H1 (cell line): ENCODE results near the gene F5.

Experiments used
- BACH1 ChIP-seq: IDR thresholded peaks from 2 replicates; pipeline ENCODE4 v1.6.1; 2012; ENCODE audit warnings: low read length, improper control_type of control experiment
- CHD1 ChIP-seq: IDR thresholded peaks from 2 replicates; pipeline ENCODE4 v1.6.1; 2012; ENCODE audit warnings: low read depth, low read length, improper control_type of control experiment
- EP300 ChIP-seq, 2 experiments: IDR thresholded peaks; 1 replicate in 1 of 2; 2 replicates in 1 of 2; pipeline ENCODE4 v1.6.1; 2011 to 2012; ENCODE audit warnings: low read depth in 2 of 2, low read length in 2 of 2, mild to moderate bottlenecking in 2 of 2, borderline replicate concordance in 1 of 2, inconsistent platforms in 1 of 2, moderate library complexity in 1 of 2
- EZH2 ChIP-seq: fragments of 200-600 bp; sonication (generic); IDR thresholded peaks from 2 replicates; pipeline ENCODE4 v1.7.1; 2012; ENCODE audit warnings: low read depth, mild to moderate bottlenecking, moderate library complexity, low read length, inconsistent platforms; ENCODE audit not compliant: severe bottlenecking
- JUND ChIP-seq: IDR thresholded peaks from 2 replicates; pipeline ENCODE4 v1.6.1; 2011; ENCODE audit warnings: mild to moderate bottlenecking, improper control_type of control experiment, low read length
- SP2 ChIP-seq: IDR thresholded peaks from 2 replicates; pipeline ENCODE4 v1.6.1; 2012; ENCODE audit warnings: mild to moderate bottlenecking, low read length, inconsistent platforms
- TBP ChIP-seq: IDR thresholded peaks from 2 replicates; pipeline ENCODE4 v1.6.1; 2011; ENCODE audit warnings: low read depth, low read length, improper control_type of control experiment
- YY1 ChIP-seq: IDR thresholded peaks from 2 replicates; pipeline ENCODE4 v1.6.1; 2011; ENCODE audit warnings: low read depth, mild to moderate bottlenecking, low read length
- TF ChIP-seq, protein P1 (sequence below), 3 experiments: IDR thresholded peaks; 1 replicate in 2 of 3; 2 replicates in 1 of 3; pipeline versions ENCODE4 v1.5.1 to v1.6.1; 2011; ENCODE audit warnings: low read length in 3 of 3, mild to moderate bottlenecking in 3 of 3, inconsistent platforms in 2 of 3, low read depth in 1 of 3, moderate library complexity in 1 of 3; ENCODE audit not compliant: insufficient read depth in 1 of 3; ENCODE audit errors: control extremely low read depth in 1 of 3

DNA sequence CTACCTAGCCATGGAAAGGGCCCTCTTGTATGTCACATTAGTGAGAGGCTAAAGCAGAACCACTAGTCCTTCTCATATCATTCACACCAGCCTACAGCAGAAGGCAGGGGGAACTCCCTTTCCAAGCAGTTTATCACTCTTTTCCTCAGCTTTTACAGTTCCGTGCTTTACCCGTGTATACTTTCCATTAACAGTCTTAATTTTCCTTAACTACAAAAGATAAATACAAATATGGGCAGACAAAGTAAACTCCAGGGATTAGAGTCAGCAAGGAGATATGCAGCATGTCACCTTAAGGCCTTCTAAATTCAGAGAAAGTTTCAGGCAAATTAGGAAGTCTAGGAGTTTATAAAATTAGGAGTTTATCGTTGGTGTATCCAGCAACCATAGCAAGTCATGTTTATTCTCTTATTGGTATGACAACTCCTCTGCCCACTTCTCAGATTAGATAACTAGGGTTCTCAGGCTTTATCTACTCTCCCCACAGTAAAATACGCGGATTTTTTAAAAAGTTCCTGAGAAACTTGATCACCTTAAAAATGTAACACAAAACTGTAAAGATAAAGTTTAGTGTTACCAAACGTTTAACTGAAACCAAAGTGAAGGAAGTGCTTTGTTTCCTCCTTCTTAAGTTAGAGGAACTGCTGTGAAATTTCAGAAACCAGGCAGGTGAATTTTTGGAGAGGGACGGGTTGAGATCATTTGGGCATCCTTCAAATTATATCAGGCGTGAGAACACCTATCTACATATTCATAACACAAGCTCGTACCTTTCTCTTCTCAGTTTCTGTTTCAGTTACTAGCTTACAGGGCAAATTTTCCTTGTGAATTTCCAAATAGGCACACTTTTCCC, 57.8 kb downstream of the F5 start:
- TF ChIP-seq EP300 (IDR thresholded peaks at IDR 0.05; ENCODE audit: borderline replicate concordance in 1 of 2, low read depth in 2 of 2, low read length in 2 of 2) (no peak), SP2 (no peak), TBP (no peak), BACH1 (no peak), YY1 (no peak), EZH2 (no peak), CHD1 (no peak), JUND (no peak)
- TF ChIP-seq, protein P1, sequence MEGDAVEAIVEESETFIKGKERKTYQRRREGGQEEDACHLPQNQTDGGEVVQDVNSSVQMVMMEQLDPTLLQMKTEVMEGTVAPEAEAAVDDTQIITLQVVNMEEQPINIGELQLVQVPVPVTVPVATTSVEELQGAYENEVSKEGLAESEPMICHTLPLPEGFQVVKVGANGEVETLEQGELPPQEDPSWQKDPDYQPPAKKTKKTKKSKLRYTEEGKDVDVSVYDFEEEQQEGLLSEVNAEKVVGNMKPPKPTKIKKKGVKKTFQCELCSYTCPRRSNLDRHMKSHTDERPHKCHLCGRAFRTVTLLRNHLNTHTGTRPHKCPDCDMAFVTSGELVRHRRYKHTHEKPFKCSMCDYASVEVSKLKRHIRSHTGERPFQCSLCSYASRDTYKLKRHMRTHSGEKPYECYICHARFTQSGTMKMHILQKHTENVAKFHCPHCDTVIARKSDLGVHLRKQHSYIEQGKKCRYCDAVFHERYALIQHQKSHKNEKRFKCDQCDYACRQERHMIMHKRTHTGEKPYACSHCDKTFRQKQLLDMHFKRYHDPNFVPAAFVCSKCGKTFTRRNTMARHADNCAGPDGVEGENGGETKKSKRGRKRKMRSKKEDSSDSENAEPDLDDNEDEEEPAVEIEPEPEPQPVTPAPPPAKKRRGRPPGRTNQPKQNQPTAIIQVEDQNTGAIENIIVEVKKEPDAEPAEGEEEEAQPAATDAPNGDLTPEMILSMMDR (IDR thresholded peaks at IDR 0.05; ENCODE audit: control extremely low read depth in 1 of 3, insufficient read depth in 1 of 3, low read depth in 1 of 3, low read length in 3 of 3) = no peak
